IMR-90 (cell line): ENCODE results near the gene CPAMD8. TPM values are rescaled to one million over a fixed set of nuclear protein-coding genes. Genes with fewer than 3 reads are reported as not detected.

ENCODE experiments used
- ATAC-seq: fragments of 200-7000 bp; cut with Tn5 transposase; 2 replicates; pipeline ENCODE4 v1.9.1; 2020; ENCODE audit warnings: low read depth, mild to moderate bottlenecking, moderate library complexity
- BruUV-seq: library from RNA; stranded (reverse); fragments of 400-500 nt; replicated peaks from 2 replicates; lab custom pipeline; 2021; lab: Mats Ljungman, UMichigan
- CTCF ChIA-PET: fragments of 300-600 bp; formaldehyde crosslinking; extraction: SDS; loops from one replicate; lab custom pipeline; 2021; ENCODE audit warnings: antibody characterized with exemption; lab: Yijun Ruan, JAX
- POLR2A ChIA-PET: fragments of 300-600 bp; sonication (Branson Sonifier 250); formaldehyde crosslinking; loops from one replicate; lab custom pipeline; 2022; ENCODE audit warnings: antibody characterized with exemption; ENCODE audit not compliant: unreplicated experiment; lab: Charles Lee
- DNase-seq: peaks from one replicate; pipeline ENCODE4 v3.0.0; 2013
- H2AFZ ChIP-seq: replicated peaks from 2 replicates; pipeline ENCODE3; 2013; ENCODE audit warnings: low read length, mild to moderate bottlenecking; ENCODE audit not compliant: poor library complexity
- H2AK5ac ChIP-seq: 2 replicates; pipeline ENCODE4 v1.6.1; 2013; ENCODE audit warnings: low read depth, low read length, inconsistent platforms
- H2AK9ac ChIP-seq: replicated peaks from 2 replicates; pipeline ENCODE3; 2013; ENCODE audit warnings: mild to moderate bottlenecking, low read depth, low read length, moderate library complexity; ENCODE audit not compliant: poor library complexity
- H2BK120ac ChIP-seq: 2 replicates; pipeline ENCODE4 v1.6.1; 2013; ENCODE audit warnings: low read depth, low read length, inconsistent platforms
- H2BK15ac ChIP-seq: 3 replicates; pipeline ENCODE4 v1.6.1; 2013; ENCODE audit warnings: low read depth, low read length, inconsistent platforms
- H2BK20ac ChIP-seq: 2 replicates; pipeline ENCODE4 v1.6.1; 2013; ENCODE audit warnings: low read depth, mild to moderate bottlenecking, inconsistent platforms, low read length, moderate library complexity
- H2BK5ac ChIP-seq: 2 replicates; pipeline ENCODE4 v1.6.1; 2013; ENCODE audit warnings: mild to moderate bottlenecking, low read depth, low read length, inconsistent platforms; ENCODE audit not compliant: poor library complexity, severe bottlenecking
- H3K14ac ChIP-seq: replicated peaks from 2 replicates; pipeline ENCODE4 v1.6.1; 2013; ENCODE audit warnings: low read depth, low read length, inconsistent platforms
- H3K18ac ChIP-seq: 2 replicates; pipeline ENCODE4 v1.6.1; 2013; ENCODE audit warnings: low read depth, low read length, control low read depth
- H3K23ac ChIP-seq: 2 replicates; pipeline ENCODE4 v1.6.1; 2013; ENCODE audit warnings: low read depth, low read length, inconsistent platforms
- H3K27ac ChIP-seq: 2 replicates; pipeline ENCODE4 v1.5.1; 2013; ENCODE audit warnings: mild to moderate bottlenecking, control low read depth, low read length; ENCODE audit not compliant: insufficient read depth
- H3K27me3 ChIP-seq: 2 replicates; pipeline ENCODE4 v1.6.1; 2013; ENCODE audit warnings: low read length; ENCODE audit not compliant: control insufficient read depth, insufficient read depth
- H3K36me3 ChIP-seq: 2 replicates; pipeline ENCODE4 v1.6.1; 2013; ENCODE audit warnings: low read length, mixed read lengths; ENCODE audit not compliant: control insufficient read depth, insufficient read depth
- H3K4ac ChIP-seq: 2 replicates; pipeline ENCODE4 v1.6.1; 2013; ENCODE audit warnings: low read depth, low read length, inconsistent platforms
- H3K4me1 ChIP-seq: 2 replicates; pipeline ENCODE4 v1.6.1; 2013; ENCODE audit warnings: low read length, mixed read lengths; ENCODE audit not compliant: control insufficient read depth, insufficient read depth
- H3K4me2 ChIP-seq: 2 replicates; pipeline ENCODE4 v1.6.1; 2013; ENCODE audit warnings: low read depth, mild to moderate bottlenecking, control low read depth, low read length, moderate library complexity
- H3K4me3 ChIP-seq: 2 replicates; pipeline ENCODE4 v1.5.1; 2013; ENCODE audit warnings: low read depth, mild to moderate bottlenecking, control low read depth, low read length, moderate library complexity; ENCODE audit not compliant: insufficient read depth
- H3K56ac ChIP-seq: 2 replicates; pipeline ENCODE4 v1.6.1; 2013; ENCODE audit warnings: low read length, inconsistent platforms; ENCODE audit not compliant: insufficient read depth; ENCODE audit errors: extremely low read depth
- H3K79me1 ChIP-seq, 2 experiments: 2 replicates each; pipeline ENCODE4 v1.6.1; 2013; ENCODE audit warnings: low read length in 2 of 2, inconsistent platforms in 1 of 2, low read depth in 1 of 2
- H3K9ac ChIP-seq: 2 replicates; pipeline ENCODE4 v1.6.1; 2013; ENCODE audit warnings: low read depth, low read length, control low read depth
- H3K9me1 ChIP-seq: 2 replicates; pipeline ENCODE4 v1.6.1; 2013; ENCODE audit warnings: low read length, inconsistent platforms; ENCODE audit not compliant: insufficient read depth
- H3K9me3 ChIP-seq: 2 replicates; pipeline ENCODE4 v1.6.1; 2013; ENCODE audit warnings: low read length; ENCODE audit not compliant: control insufficient read depth, insufficient read depth
- H4K20me1 ChIP-seq: 2 replicates; pipeline ENCODE4 v1.6.1; 2013; ENCODE audit warnings: low read length, inconsistent platforms; ENCODE audit not compliant: insufficient read depth
- H4K5ac ChIP-seq: 2 replicates; pipeline ENCODE4 v1.6.1; 2013; ENCODE audit warnings: mild to moderate bottlenecking, low read depth, low read length, control low read depth
- H4K8ac ChIP-seq, 2 experiments: 2 replicates each; pipeline ENCODE4 v1.6.1; 2013; ENCODE audit warnings: low read depth in 2 of 2, low read length in 2 of 2, control low read depth in 1 of 2, inconsistent platforms in 1 of 2
- H4K91ac ChIP-seq: 2 replicates; pipeline ENCODE4 v1.6.1; 2013; ENCODE audit warnings: low read depth, low read length, inconsistent platforms; ENCODE audit not compliant: insufficient read depth
- MAFK ChIP-seq: IDR thresholded peaks from 2 replicates; pipeline ENCODE4 v1.6.1; 2012; ENCODE audit warnings: low read depth, low read length, improper control_type of control experiment
- RAD21 ChIP-seq: IDR thresholded peaks from 2 replicates; pipeline ENCODE4 v1.6.1; 2012; ENCODE audit warnings: low read length, improper control_type of control experiment
- WGBS, 2 experiments: methylation state at CpG; one replicate each; pipeline versions ENCODE4 v1.1.5 to v1.1.7; 2013; ENCODE audit warnings: missing lambda C conversion rate in 2 of 2; ENCODE audit not compliant: insufficient read length in 1 of 2; ENCODE audit errors: extremely low coverage in 2 of 2; 5-methylcytosine and 5-hydroxymethylcytosine counted together
- dilution Hi-C: fragments of 300-500 bp; cut with HindIII; formaldehyde crosslinking; loops from one replicate; pipeline ENCODE4 v1.14.3; 2018; ENCODE audit warnings: low sequenced_read_pairs; ENCODE audit not compliant: unreplicated experiment
- in situ Hi-C: fragments of 300-500 bp; cut with MboI; formaldehyde crosslinking; loops from 3 replicates; pipeline ENCODE4 v1.14.3; 2019; ENCODE audit warnings: low sequenced_read_pairs, inconsistent platforms, mixed read lengths
- intact Hi-C: fragments of 100-400 bp; cut with micrococcal nuclease; formaldehyde crosslinking; loops from 2 replicates; pipeline ENCODE4 v1.10.0; 2022
- polyA plus RNA-seq, 3 experiments: library from polyadenylated mRNA; depleted of rRNA; stranded (reverse); fragments of >200 nt; gene quantifications; 2 replicates each; pipeline ENCODE4 v1.2.3, GENCODE V29; 2012; ENCODE audit warnings: low replicate concordance in 1 of 3
- total RNA-seq: library from RNA; depleted of rRNA; stranded (reverse); fragments of >200 nt; gene quantifications from 2 replicates; pipeline ENCODE4 v1.2.3, GENCODE V29; 2012

Gene CPAMD8
- total and polyA plus RNA-seq, 2 of the 4 experiments (the other 2 are of a cell fraction): 0.36 to 0.79 TPM

GRCh38 chr19:17022738-17023137, 3.9 kb downstream of the CPAMD8 start:
- no peaks in the 10 kb centered on the region for H3K79me1 ChIP-seq
- peaks cover 34% of the 10 kb centered on the region for H3K27me3 ChIP-seq
- 67% methylated on average over 3 of the region's 7 CpGs; no CpG with 5 or more reads in 1 of the 2 experiments for WGBS, 2 experiments
- no peak for ATAC-seq
- no peak overlapping the region for H2BK5ac ChIP-seq
- POLR2A ChIA-PET: no interaction called here
- no peak overlapping the region for H3K18ac ChIP-seq
- no peak overlapping the region for H2AK5ac ChIP-seq
- no peaks in the 10 kb centered on the region for H3K9me1 ChIP-seq
- no peak overlapping the region for H3K4me3 ChIP-seq
- intact Hi-C loops: no loop called here
- no peak overlapping the region for H3K4me2 ChIP-seq
- dilution Hi-C loops: no loop called here
- CTCF ChIA-PET: no interaction called here
- H3K9me3 ChIP-seq: peaks cover 12% of the 10 kb centered on the region
- no peak overlapping the region for H3K27ac ChIP-seq
- H4K20me1 ChIP-seq: no peaks in the 10 kb centered on the region
- no peak overlapping the region for H2BK20ac ChIP-seq
- no peak overlapping the region for H4K91ac ChIP-seq
- H2BK15ac ChIP-seq: no peak overlapping the region
- in situ Hi-C loops: no loop called here
- H3K9ac ChIP-seq: no peak overlapping the region
- no peak overlapping the region for H2AK9ac ChIP-seq
- no peak overlapping the region for H3K4ac ChIP-seq
- H3K36me3 ChIP-seq: no peaks in the 10 kb centered on the region
- no peak for DNase-seq
- no peak overlapping the region for H2AFZ ChIP-seq
- H4K5ac ChIP-seq: no peak overlapping the region
- no peak overlapping the region for H2BK120ac ChIP-seq
- no peak overlapping the region for H4K8ac ChIP-seq
- H3K4me1 ChIP-seq: peaks cover 2% of the 10 kb centered on the region; the same call in 1 of the 2 replicates
- no peak overlapping the region for H3K56ac ChIP-seq
- H3K23ac ChIP-seq: no peak overlapping the region
- peak; percentile 12; the same call in 1 of the 2 replicates for TF ChIP-seq MAFK
- no peak for TF ChIP-seq RAD21
- BruUV-seq: no TSS peak
- no peak overlapping the region for H3K14ac ChIP-seq
